Measurements from ENCODE around the gene CARM1.

- TF ChIP-seq CTCF (IDR thresholded peaks at IDR 0.05 in 2 of 3, conservative IDR thresholded peaks at IDR 0.05 in 1 of 3; ENCODE audit: borderline replicate concordance in 1 of 3, insufficient read depth in 1 of 3, low read depth in 2 of 3, low read length in 2 of 3), result no peak
- TF ChIP-seq EZH2 (IDR thresholded peaks at IDR 0.05), result no peak
Measured at GRCh38 chr19:10823690-10824089, 47.7 kb upstream of the CARM1 start.
